KMS-11 (cell line): ENCODE results near the gene DMD.

Source experiments
- H2AFZ ChIP-seq: fragments of 200-600 bp; sonication (generic); 2 replicates; pipeline ENCODE4 v1.6.1; 2016; ENCODE audit warnings: antibody characterized with exemption, mixed run types, low read depth
- H3K27ac ChIP-seq: fragments of 200-600 bp; sonication (generic); 2 replicates; pipeline ENCODE4 v1.6.1; 2016; ENCODE audit warnings: mild to moderate bottlenecking, mixed run types
- H3K27me3 ChIP-seq: fragments of 200-600 bp; sonication (generic); 2 replicates; pipeline ENCODE4 v1.6.1; 2017; ENCODE audit warnings: mild to moderate bottlenecking, low read depth, mixed run types, moderate library complexity; ENCODE audit not compliant: insufficient read depth
- H3K36me3 ChIP-seq: fragments of 200-600 bp; sonication (generic); 2 replicates; pipeline ENCODE4 v1.6.1; 2017; ENCODE audit warnings: mild to moderate bottlenecking, mixed run types; ENCODE audit not compliant: insufficient read depth
- H3K4me1 ChIP-seq: fragments of 200-600 bp; sonication (generic); 2 replicates; pipeline ENCODE4 v1.6.1; 2016; ENCODE audit warnings: mild to moderate bottlenecking, low read depth, mixed run types; ENCODE audit not compliant: poor library complexity, severe bottlenecking
- H3K4me2 ChIP-seq: fragments of 200-600 bp; sonication (generic); 2 replicates; pipeline ENCODE4 v1.7.0; 2016; ENCODE audit warnings: mild to moderate bottlenecking, mixed run types
- H3K4me3 ChIP-seq: fragments of 200-600 bp; sonication (generic); IDR thresholded peaks from 2 replicates; pipeline ENCODE4 v1.6.1; 2017; ENCODE audit warnings: low read depth, low read length, mixed read lengths; ENCODE audit not compliant: insufficient read depth
- H3K79me2 ChIP-seq: fragments of 200-600 bp; sonication (generic); 2 replicates; pipeline ENCODE4 v1.6.1; 2016; ENCODE audit warnings: low read depth, mixed run types; ENCODE audit not compliant: insufficient read depth
- H3K9ac ChIP-seq: fragments of 200-600 bp; sonication (generic); 2 replicates; pipeline ENCODE4 v1.6.1; 2016; ENCODE audit warnings: mild to moderate bottlenecking, mixed run types
- H4K20me1 ChIP-seq: fragments of 200-600 bp; sonication (generic); 2 replicates; pipeline ENCODE4 v1.6.1; 2016; ENCODE audit warnings: mild to moderate bottlenecking, mixed run types; ENCODE audit not compliant: insufficient read depth
- TF ChIP-seq, protein P1 (sequence below): fragments of 200-600 bp; sonication (generic); conservative IDR thresholded peaks from 2 replicates; pipeline ENCODE4 v1.6.1; 2017; ENCODE audit warnings: low read depth, mild to moderate bottlenecking, antibody characterized with exemption, low read length, moderate library complexity, mixed read lengths

DMD gene

DNA sequence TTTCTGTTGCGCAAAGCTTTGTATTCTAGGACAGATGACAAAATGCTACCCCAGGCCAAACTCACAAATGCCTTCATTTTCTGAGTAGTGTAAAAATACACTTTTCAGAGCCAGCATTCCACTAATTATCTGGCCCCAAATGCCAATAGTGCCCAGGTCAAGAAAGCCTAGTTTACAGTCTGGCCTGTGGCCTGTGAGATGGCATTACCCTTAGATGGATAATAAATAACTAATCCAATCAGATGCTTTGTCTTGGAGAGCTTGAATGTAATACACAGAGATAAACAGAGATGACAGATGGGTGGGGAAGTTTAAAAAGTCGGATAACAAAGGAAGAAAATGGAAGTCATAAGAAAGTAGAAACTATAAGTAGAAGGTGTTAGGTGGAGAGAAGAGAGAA lies 1874.9 kb downstream of the DMD start:
- H3K79me2 ChIP-seq, result no peaks in the 10 kb centered on the region
- H3K36me3 ChIP-seq, result no peaks in the 10 kb centered on the region
- H3K9ac ChIP-seq, result no peak overlapping the region
- no peak overlapping the region for H3K4me2 ChIP-seq
- no peak overlapping the region for H3K4me3 ChIP-seq
- H3K4me1 ChIP-seq, result no peaks in the 10 kb centered on the region
- H4K20me1 ChIP-seq, result no peaks in the 10 kb centered on the region
- H2AFZ ChIP-seq, result no peak overlapping the region
- H3K27ac ChIP-seq, result no peak overlapping the region
- no peaks in the 10 kb centered on the region for H3K27me3 ChIP-seq
- TF ChIP-seq, protein P1, sequence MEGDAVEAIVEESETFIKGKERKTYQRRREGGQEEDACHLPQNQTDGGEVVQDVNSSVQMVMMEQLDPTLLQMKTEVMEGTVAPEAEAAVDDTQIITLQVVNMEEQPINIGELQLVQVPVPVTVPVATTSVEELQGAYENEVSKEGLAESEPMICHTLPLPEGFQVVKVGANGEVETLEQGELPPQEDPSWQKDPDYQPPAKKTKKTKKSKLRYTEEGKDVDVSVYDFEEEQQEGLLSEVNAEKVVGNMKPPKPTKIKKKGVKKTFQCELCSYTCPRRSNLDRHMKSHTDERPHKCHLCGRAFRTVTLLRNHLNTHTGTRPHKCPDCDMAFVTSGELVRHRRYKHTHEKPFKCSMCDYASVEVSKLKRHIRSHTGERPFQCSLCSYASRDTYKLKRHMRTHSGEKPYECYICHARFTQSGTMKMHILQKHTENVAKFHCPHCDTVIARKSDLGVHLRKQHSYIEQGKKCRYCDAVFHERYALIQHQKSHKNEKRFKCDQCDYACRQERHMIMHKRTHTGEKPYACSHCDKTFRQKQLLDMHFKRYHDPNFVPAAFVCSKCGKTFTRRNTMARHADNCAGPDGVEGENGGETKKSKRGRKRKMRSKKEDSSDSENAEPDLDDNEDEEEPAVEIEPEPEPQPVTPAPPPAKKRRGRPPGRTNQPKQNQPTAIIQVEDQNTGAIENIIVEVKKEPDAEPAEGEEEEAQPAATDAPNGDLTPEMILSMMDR, result no peak

DNA sequence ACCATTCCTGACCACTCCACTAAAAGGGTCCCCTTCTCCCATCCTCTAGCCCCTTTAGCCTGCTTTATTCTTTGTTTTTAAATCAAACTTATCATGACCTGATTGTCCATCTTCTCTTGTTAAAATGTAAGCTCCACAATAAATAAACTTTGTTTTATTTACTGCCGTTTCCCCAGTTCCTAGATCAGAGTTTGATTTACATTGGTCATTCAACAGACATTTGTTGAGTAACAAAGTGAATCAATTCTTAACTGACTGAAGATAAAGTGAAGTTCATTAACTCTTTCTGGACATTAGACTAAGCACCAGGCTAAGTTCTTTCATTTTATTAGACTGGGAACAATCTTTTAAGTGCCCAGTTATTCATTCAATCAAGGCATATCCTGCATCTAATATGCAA lies 1876.4 kb downstream of the DMD start:
- no peak overlapping the region for H3K9ac ChIP-seq
- no peaks in the 10 kb centered on the region for H3K79me2 ChIP-seq
- H3K27ac ChIP-seq, result no peak overlapping the region
- TF ChIP-seq, protein P1, result no peak
- no peaks in the 10 kb centered on the region for H3K4me1 ChIP-seq
- H3K4me2 ChIP-seq, result no peak overlapping the region
- no peaks in the 10 kb centered on the region for H3K27me3 ChIP-seq
- H3K36me3 ChIP-seq, result no peaks in the 10 kb centered on the region
- no peaks in the 10 kb centered on the region for H4K20me1 ChIP-seq
- no peak overlapping the region for H3K4me3 ChIP-seq
- no peak overlapping the region for H2AFZ ChIP-seq

DNA sequence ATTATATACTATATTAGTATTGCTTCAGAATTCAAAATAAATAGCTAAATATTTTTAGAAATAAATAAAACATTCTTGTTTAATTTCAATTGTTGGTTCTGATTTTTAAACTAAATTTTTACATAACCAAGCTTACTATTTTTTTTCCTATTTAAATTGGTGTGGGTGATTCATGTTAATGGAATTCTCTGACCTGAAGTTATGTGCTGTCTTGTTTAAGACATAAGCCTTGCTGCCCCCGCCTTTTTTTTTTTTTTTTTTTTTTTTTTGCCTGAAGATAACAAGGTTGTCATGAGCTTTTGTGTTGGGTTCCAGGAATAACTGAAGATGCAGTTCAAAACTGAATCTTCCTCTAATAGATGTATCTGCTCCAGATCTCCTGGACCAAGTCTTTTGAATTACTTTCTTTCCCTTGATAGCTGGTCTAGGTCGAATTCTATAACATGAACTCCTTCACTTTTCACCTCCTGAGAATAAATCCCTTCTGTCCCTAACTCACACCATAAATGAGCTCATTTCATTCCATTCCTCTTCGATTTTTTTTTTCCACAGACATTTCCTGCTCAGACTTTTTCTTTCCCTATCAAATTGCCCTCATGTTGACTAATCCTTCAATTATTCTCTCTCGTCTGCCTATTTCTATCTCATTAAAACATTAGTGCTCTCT lies 1878.1 kb downstream of the DMD start:
- Histone ChIP-seq H3K36me3 (no peaks in the 10 kb centered on the region), H3K4me3 (no peak overlapping the region), H3K79me2 (no peaks in the 10 kb centered on the region), H3K4me1 (no peaks in the 10 kb centered on the region), H4K20me1 (no peaks in the 10 kb centered on the region), H3K27ac (no peak overlapping the region), H3K4me2 (no peak overlapping the region), H3K27me3 (no peaks in the 10 kb centered on the region), H3K9ac (no peak overlapping the region), H2AFZ (no peak overlapping the region)
- TF ChIP-seq, protein P1, result no peak

DNA sequence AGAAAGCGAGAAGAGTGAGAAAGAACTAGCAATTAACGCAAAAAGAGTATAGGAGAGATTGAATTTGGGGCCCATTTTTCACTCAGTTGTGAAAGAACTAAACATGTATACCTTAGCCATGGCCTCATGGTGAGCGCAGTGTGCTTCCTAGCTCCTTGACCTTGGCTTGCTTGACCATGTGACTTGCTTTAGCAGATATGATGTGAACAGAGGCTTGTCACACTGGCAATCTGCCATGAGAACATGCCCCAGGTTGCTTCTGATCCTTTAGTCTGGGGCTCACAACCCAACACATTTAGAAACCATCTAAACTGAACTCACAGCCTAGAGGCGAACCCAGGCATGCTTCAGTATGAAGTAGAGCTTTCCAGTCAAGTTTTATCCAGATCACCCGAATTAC lies 1879.4 kb downstream of the DMD start:
- Histone ChIP-seq H3K36me3 (no peaks in the 10 kb centered on the region), H3K27me3 (no peaks in the 10 kb centered on the region), H3K4me1 (no peaks in the 10 kb centered on the region), H2AFZ (no peak overlapping the region), H3K4me3 (no peak overlapping the region), H3K9ac (no peak overlapping the region), H3K4me2 (no peak overlapping the region), H3K79me2 (no peaks in the 10 kb centered on the region), H3K27ac (no peak overlapping the region), H4K20me1 (no peaks in the 10 kb centered on the region)
- TF ChIP-seq, protein P1, result no peak
